Measurements from ENCODE around the gene IDS. TPM values are rescaled to one million over a fixed set of nuclear protein-coding genes. Genes with fewer than 3 reads are reported as not detected.

Gene IDS
- total and polyA plus RNA-seq, 2 of the 8 experiments (the other 6 are each of a cell fraction or from before 2014, with no cell fraction given), result 19.9 to 20.7 TPM

DNA sequence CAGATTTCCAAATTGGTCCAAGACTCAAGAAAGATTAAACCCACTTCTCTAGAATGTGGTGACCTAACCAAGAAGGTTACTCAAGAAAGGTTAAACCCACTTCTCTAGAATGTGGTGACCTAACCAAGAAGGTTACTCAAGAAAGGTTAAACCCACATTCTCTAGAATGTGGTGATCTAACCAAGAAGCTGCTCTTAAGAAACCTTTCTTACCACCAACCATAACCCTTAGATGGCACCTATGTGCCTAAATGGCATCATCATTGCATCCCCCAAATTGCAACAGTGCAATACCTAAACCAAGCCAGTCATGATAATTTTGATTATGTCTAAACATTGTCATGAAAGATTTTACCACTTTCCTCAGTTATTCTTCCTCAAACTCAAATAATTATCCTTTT, 49.2 kb downstream of the IDS start:
- FAIRE-seq, result no peak

More for the DNA sequence above, 49.2 kb downstream of the IDS start:
- Histone ChIP-seq H3K27me3 (replicated peaks in 1 of 4; ENCODE audit: control insufficient read depth in 3 of 4, extremely low read depth in 1 of 4, insufficient read depth in 3 of 4, low read length in 3 of 4) (no peaks in the 10 kb centered on the region), H3K36me3 (ENCODE audit: control insufficient read depth in 2 of 4, insufficient read depth in 4 of 4, low read length in 3 of 4) (no peaks in the 10 kb centered on the region), H3K79me2 (ENCODE audit: control insufficient read depth in 1 of 2, insufficient read depth in 2 of 2, low read length in 2 of 2) (no peaks in the 10 kb centered on the region), H3K79me1 (ENCODE audit: low read depth, low read length) (no peaks in the 10 kb centered on the region), H2BK20ac (ENCODE audit: low read length) (no peak overlapping the region), H4K91ac (replicated peaks; ENCODE audit: insufficient read length, low read length) (no peak overlapping the region), H3K4me2 (ENCODE audit: insufficient read depth in 1 of 2, low read depth in 2 of 2, low read length in 2 of 2) (no peak overlapping the region), H3K4ac (replicated peaks; ENCODE audit: insufficient read length, low read depth, low read length) (no peak overlapping the region), H2AFZ (ENCODE audit: low read length) (no peak overlapping the region), H3K9ac (replicated peaks in 1 of 4; ENCODE audit: extremely low read depth in 1 of 4, low read depth in 3 of 4, low read length in 3 of 4) (no peak overlapping the region), H4K20me1 (replicated peaks in 1 of 2; ENCODE audit: control insufficient read depth in 1 of 2, insufficient read depth in 2 of 2, low read length in 2 of 2) (no peaks in the 10 kb centered on the region), H4K8ac (ENCODE audit: extremely low read depth, insufficient read depth, low read length) (no peak overlapping the region), H2AK5ac (ENCODE audit: low read depth, low read length) (no peak overlapping the region), H3K23me2 (ENCODE audit: low read depth, low read length) (no peaks in the 10 kb centered on the region), H2BK120ac (replicated peaks; ENCODE audit: low read depth, low read length) (no peak overlapping the region), H3K9me3 (ENCODE audit: insufficient read depth in 2 of 2, low read depth in 1 of 2, low read length in 1 of 2) (no peaks in the 10 kb centered on the region), H2BK5ac (ENCODE audit: low read depth, low read length) (no peak overlapping the region), H3K4me1 (replicated peaks in 1 of 4; ENCODE audit: control insufficient read depth in 3 of 4, insufficient read depth in 4 of 4, low read length in 3 of 4) (no peaks in the 10 kb centered on the region), H3K14ac (ENCODE audit: insufficient read length) (no peak overlapping the region), H3K27ac (ENCODE audit: low read depth, low read length) (no peak overlapping the region), H2BK12ac (ENCODE audit: low read depth, low read length) (no peak overlapping the region), H3K56ac (replicated peaks; ENCODE audit: insufficient read length, low read depth, low read length) (no peak overlapping the region), H4K5ac (ENCODE audit: insufficient read length, low read depth, low read length) (no peak overlapping the region), H3K18ac (ENCODE audit: extremely low read depth, low read length) (no peak overlapping the region), H3K23ac (ENCODE audit: insufficient read length) (no peak overlapping the region), H3K4me3 (ENCODE audit: extremely low read depth in 1 of 4, insufficient read depth in 2 of 4, low read depth in 3 of 4, low read length in 4 of 4) (no peak overlapping the region), H2BK15ac (ENCODE audit: low read length) (no peak overlapping the region)
- ChIA-PET CTCF (ENCODE audit: partially characterized antibody) (no interaction called here), POLR2A (ENCODE audit: partially characterized antibody) (no interaction called here)
- no peak for DNase-seq (ENCODE audit: low read depth in 1 of 2, low spot score in 2 of 2)
- TF ChIP-seq RFX5 (IDR thresholded peaks at IDR 0.05; ENCODE audit: borderline replicate concordance, low read depth, low read length), result no peak
- no peak for TF ChIP-seq SUZ12 (IDR thresholded peaks at IDR 0.05; ENCODE audit: low read length)
- TF ChIP-seq, protein P1, sequence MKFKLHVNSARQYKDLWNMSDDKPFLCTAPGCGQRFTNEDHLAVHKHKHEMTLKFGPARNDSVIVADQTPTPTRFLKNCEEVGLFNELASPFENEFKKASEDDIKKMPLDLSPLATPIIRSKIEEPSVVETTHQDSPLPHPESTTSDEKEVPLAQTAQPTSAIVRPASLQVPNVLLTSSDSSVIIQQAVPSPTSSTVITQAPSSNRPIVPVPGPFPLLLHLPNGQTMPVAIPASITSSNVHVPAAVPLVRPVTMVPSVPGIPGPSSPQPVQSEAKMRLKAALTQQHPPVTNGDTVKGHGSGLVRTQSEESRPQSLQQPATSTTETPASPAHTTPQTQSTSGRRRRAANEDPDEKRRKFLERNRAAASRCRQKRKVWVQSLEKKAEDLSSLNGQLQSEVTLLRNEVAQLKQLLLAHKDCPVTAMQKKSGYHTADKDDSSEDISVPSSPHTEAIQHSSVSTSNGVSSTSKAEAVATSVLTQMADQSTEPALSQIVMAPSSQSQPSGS (IDR thresholded peaks at IDR 0.05; ENCODE audit: low read length), result no peak
- TF ChIP-seq EP300 (IDR thresholded peaks at IDR 0.05; ENCODE audit: borderline replicate concordance in 1 of 2, low read depth in 2 of 2, low read length in 2 of 2), result no peak
- TF ChIP-seq, protein P2, sequence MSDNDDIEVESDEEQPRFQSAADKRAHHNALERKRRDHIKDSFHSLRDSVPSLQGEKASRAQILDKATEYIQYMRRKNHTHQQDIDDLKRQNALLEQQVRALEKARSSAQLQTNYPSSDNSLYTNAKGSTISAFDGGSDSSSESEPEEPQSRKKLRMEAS (IDR thresholded peaks at IDR 0.05), result no peak
- no peak for TF ChIP-seq TAF7 (optimal IDR thresholded peaks at IDR 0.05; ENCODE audit: borderline replicate concordance, low read depth, low read length)
- no peak for TF ChIP-seq RAD21 (IDR thresholded peaks at IDR 0.05 in 1 of 2, conservative IDR thresholded peaks at IDR 0.05 in 1 of 2; ENCODE audit: low read depth in 2 of 2, low read length in 2 of 2)
- no peak for TF ChIP-seq SP1 (IDR thresholded peaks at IDR 0.05; ENCODE audit: low read depth, low read length)

All from H1 (cell line).